Testis (tissue), 2 donors: ENCODE results near the gene TXNDC8.

ENCODE experiments used
- POLR2A ChIP-seq: fragments of 450-650 bp; IDR thresholded peaks from one replicate; pipeline ENCODE4 v1.6.1; 2017; ENCODE audit warnings: antibody characterized with exemption, mild to moderate bottlenecking, moderate library complexity
- TF ChIP-seq, protein P1 (sequence below), 3 experiments: fragments of 450-650 bp in 2 of 3; fragments of 200-600 bp in 1 of 3; sonication (generic) in 1 of 3; IDR thresholded peaks; one replicate each; pipeline ENCODE4 v1.5.1; 2016 to 2019; ENCODE audit warnings: antibody characterized with exemption in 3 of 3, mild to moderate bottlenecking in 2 of 3, moderate library complexity in 1 of 3

DNA sequence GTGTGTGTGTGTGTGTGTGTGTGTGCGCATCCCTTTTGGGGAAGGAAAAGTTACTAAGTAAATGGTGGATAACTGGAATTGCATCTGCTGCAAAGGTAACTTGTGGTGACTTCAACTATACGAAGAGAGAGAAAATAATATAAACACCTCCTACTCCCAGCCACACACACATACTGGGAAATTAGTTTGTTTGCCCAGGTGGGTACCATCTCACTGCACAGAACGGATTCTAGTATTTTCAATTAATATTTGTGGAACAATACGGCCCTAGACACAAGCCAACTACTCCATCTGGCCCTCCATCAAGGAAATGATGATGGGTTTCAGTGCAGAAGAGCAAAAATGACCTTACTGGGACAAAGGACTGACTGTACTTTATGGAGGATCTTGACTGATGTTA lies 49.2 kb downstream of the TXNDC8 start:
- no peak for TF ChIP-seq POLR2A
- TF ChIP-seq, protein P1, sequence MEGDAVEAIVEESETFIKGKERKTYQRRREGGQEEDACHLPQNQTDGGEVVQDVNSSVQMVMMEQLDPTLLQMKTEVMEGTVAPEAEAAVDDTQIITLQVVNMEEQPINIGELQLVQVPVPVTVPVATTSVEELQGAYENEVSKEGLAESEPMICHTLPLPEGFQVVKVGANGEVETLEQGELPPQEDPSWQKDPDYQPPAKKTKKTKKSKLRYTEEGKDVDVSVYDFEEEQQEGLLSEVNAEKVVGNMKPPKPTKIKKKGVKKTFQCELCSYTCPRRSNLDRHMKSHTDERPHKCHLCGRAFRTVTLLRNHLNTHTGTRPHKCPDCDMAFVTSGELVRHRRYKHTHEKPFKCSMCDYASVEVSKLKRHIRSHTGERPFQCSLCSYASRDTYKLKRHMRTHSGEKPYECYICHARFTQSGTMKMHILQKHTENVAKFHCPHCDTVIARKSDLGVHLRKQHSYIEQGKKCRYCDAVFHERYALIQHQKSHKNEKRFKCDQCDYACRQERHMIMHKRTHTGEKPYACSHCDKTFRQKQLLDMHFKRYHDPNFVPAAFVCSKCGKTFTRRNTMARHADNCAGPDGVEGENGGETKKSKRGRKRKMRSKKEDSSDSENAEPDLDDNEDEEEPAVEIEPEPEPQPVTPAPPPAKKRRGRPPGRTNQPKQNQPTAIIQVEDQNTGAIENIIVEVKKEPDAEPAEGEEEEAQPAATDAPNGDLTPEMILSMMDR (IDR thresholded peaks at IDR 0.05) = no peak
